OCI-LY7 (cell line): ENCODE measurements around the gene TPRX2. TPM values are rescaled to one million over a fixed set of nuclear protein-coding genes. Genes with fewer than 3 reads are reported as not detected.

ENCODE experiments used
- BruUV-seq: library from RNA; stranded (reverse); fragments of 400-500 nt; replicated peaks from 2 replicates; lab custom pipeline; 2021; lab: Mats Ljungman, UMichigan
- CTCF ChIA-PET: fragments of 300-600 bp; sonication (Branson Sonifier 250); formaldehyde crosslinking; loops from one replicate; lab custom pipeline; 2022; ENCODE audit warnings: antibody characterized with exemption; ENCODE audit not compliant: unreplicated experiment; lab: Charles Lee
- POLR2A ChIA-PET: fragments of 300-600 bp; sonication (Branson Sonifier 250); formaldehyde crosslinking; loops from one replicate; lab custom pipeline; 2022; ENCODE audit warnings: antibody characterized with exemption; lab: Charles Lee
- DNase-seq: peaks from one replicate; pipeline ENCODE4 v3.0.0-alpha.2; 2015; ENCODE audit warnings: low spot score
- H2AFZ ChIP-seq: fragments of 200-600 bp; sonication (generic), shearing (Covaris generic); 2 replicates; pipeline ENCODE4 v1.6.1; 2014; ENCODE audit warnings: mild to moderate bottlenecking, antibody characterized with exemption, low read length, moderate library complexity
- H3K27ac ChIP-seq: fragments of 200-600 bp; sonication (generic); 2 replicates; pipeline ENCODE4 v1.5.1; 2014; ENCODE audit warnings: mixed run types, low read depth, mild to moderate bottlenecking, moderate library complexity, low read length, inconsistent platforms; ENCODE audit not compliant: poor library complexity, severe bottlenecking
- H3K36me3 ChIP-seq: fragments of 200-600 bp; sonication (generic); 2 replicates; pipeline ENCODE4 v1.6.1; 2014; ENCODE audit warnings: mild to moderate bottlenecking, antibody characterized with exemption, low read length, moderate library complexity, mixed read lengths; ENCODE audit not compliant: insufficient read depth
- H3K4me1 ChIP-seq: fragments of 200-600 bp; sonication (generic); 2 replicates; pipeline ENCODE4 v1.5.1; 2014; ENCODE audit warnings: mild to moderate bottlenecking, low read length; ENCODE audit not compliant: insufficient read depth, poor library complexity, severe bottlenecking
- H3K4me2 ChIP-seq: fragments of 200-600 bp; sonication (generic); 2 replicates; pipeline ENCODE4 v1.6.1; 2014; ENCODE audit warnings: mild to moderate bottlenecking, low read length
- H3K4me3 ChIP-seq: fragments of 200-600 bp; sonication (generic); 2 replicates; pipeline ENCODE4 v1.5.1; 2014; ENCODE audit warnings: mild to moderate bottlenecking, low read depth, low read length; ENCODE audit not compliant: poor library complexity, severe bottlenecking
- H3K79me2 ChIP-seq: fragments of 200-600 bp; sonication (generic); 2 replicates; pipeline ENCODE4 v1.6.1; 2016; ENCODE audit warnings: low read depth, mild to moderate bottlenecking, low read length, moderate library complexity, mixed read lengths; ENCODE audit not compliant: insufficient read depth
- H3K9me2 ChIP-seq: fragments of 200-600 bp; sonication (generic); 2 replicates; pipeline ENCODE4 v1.6.1; 2016; ENCODE audit warnings: mild to moderate bottlenecking, low read length, mixed read lengths; ENCODE audit not compliant: insufficient read depth
- H3K9me3 ChIP-seq: fragments of 200-600 bp; sonication (generic); 2 replicates; pipeline ENCODE4 v1.6.1; 2014; ENCODE audit warnings: mild to moderate bottlenecking, mixed run types, low read length, mixed read lengths
- H4K20me1 ChIP-seq: fragments of 200-600 bp; sonication (generic); 2 replicates; pipeline ENCODE4 v1.6.1; 2014; ENCODE audit warnings: mild to moderate bottlenecking, antibody characterized with exemption, low read length, moderate library complexity, mixed read lengths; ENCODE audit not compliant: insufficient read depth
- CTCF ChIP-seq: fragments of 200-600 bp; sonication (generic); conservative IDR thresholded peaks from 2 replicates; pipeline ENCODE4 v1.5.1; 2014; ENCODE audit warnings: mild to moderate bottlenecking, antibody characterized with exemption, low read length, moderate library complexity, mixed read lengths
- EZH2phosphoT487 ChIP-seq: fragments of 200-600 bp; sonication (generic); IDR thresholded peaks from 2 replicates; pipeline ENCODE4 v1.6.1; 2018; ENCODE audit warnings: low read depth, borderline replicate concordance, mild to moderate bottlenecking, mixed run types, antibody characterized with exemption, low read length, moderate library complexity, mixed read lengths
- intact Hi-C: fragments of 100-400 bp; cut with micrococcal nuclease; formaldehyde crosslinking; loops from one replicate; pipeline ENCODE4 v1.10.0; 2022; ENCODE audit not compliant: unreplicated experiment
- total RNA-seq, 2 experiments: library from RNA; depleted of rRNA in 1 of 2; stranded (reverse); fragments of >200 nt in 1 of 2; shearing (Covaris generic) in 1 of 2; gene quantifications; 2 replicates each; pipeline ENCODE4 v1.2.3, GENCODE V29; 2014 to 2022

The TPRX2 gene
- total RNA-seq, 2 experiments from 2014 or later: not detected

GRCh38 chr19:47886010-47886559 lies 27.1 kb downstream of the TPRX2 start, which contains the start of gene SULT2A1:
TSS of gene SULT2A1 (minus strand) at chr19:47886315. CDS start at chr19:47886257, 58 bp downstream.
- no peak within 1 kb of the TSS for H3K27ac ChIP-seq
- ChIA-PET POLR2A (no interaction called here), CTCF (no interaction called here)
- no peaks in the 10 kb centered on the region for H3K9me3 ChIP-seq
- H3K79me2 ChIP-seq: no peaks in the 10 kb centered on the region
- H2AFZ ChIP-seq: no peak within 1 kb of the TSS
- no peak within 1 kb of the TSS for H3K4me2 ChIP-seq
- TF ChIP-seq EZH2phosphoT487 (no peak), CTCF (no peak)
- no peaks in the 10 kb centered on the region for H3K36me3 ChIP-seq
- H3K9me2 ChIP-seq: no peaks in the 10 kb centered on the region
- no peaks in the 10 kb centered on the region for H4K20me1 ChIP-seq
- no peak within 1 kb of the TSS for H3K4me3 ChIP-seq
- BruUV-seq: no TSS peak
- intact Hi-C loops: no loop called here
- no peaks in the 10 kb centered on the region for H3K4me1 ChIP-seq
- DNase-seq: no peak

- Histone ChIP-seq H3K27ac (no peak overlapping the region), H3K4me3 (no peak overlapping the region), H3K9me2 (no peaks in the 10 kb centered on the region), H2AFZ (no peak overlapping the region), H4K20me1 (no peaks in the 10 kb centered on the region), H3K79me2 (no peaks in the 10 kb centered on the region), H3K36me3 (no peaks in the 10 kb centered on the region), H3K4me1 (no peaks in the 10 kb centered on the region), H3K4me2 (no peak overlapping the region), H3K9me3 (no peaks in the 10 kb centered on the region)
- intact Hi-C loops: no loop called here
- TF ChIP-seq EZH2phosphoT487: no peak
- TF ChIP-seq CTCF: no peak
- DNase-seq: no peak
- ChIA-PET POLR2A (no interaction called here), CTCF (no interaction called here)
- no TSS peak for BruUV-seq
These were observed 32.0 kb downstream of the TPRX2 start for GRCh38 chr19:47890865-47891621.

- H3K79me2 ChIP-seq: no peaks in the 10 kb centered on the region
- no peak overlapping the region for H3K4me2 ChIP-seq
- no peaks in the 10 kb centered on the region for H3K36me3 ChIP-seq
- BruUV-seq: no TSS peak
- no peak overlapping the region for H3K4me3 ChIP-seq
- ChIA-PET CTCF (no interaction called here), POLR2A (no interaction called here)
- no peaks in the 10 kb centered on the region for H3K4me1 ChIP-seq
- H4K20me1 ChIP-seq: no peaks in the 10 kb centered on the region
- H2AFZ ChIP-seq: no peak overlapping the region
- no peak for DNase-seq
- intact Hi-C loops: no loop called here
- H3K27ac ChIP-seq: no peak overlapping the region
- TF ChIP-seq EZH2phosphoT487: no peak
- no peak for TF ChIP-seq CTCF
- H3K9me2 ChIP-seq: no peaks in the 10 kb centered on the region
- no peaks in the 10 kb centered on the region for H3K9me3 ChIP-seq
These were observed 32.5 kb downstream of the TPRX2 start for GRCh38 chr19:47891622-47891922.
